Common myeloid progenitor, CD34-positive (primary cell): ENCODE data around the gene ADARB2.
"Not testable (repeated sequence)": the region's sequence is repeated elsewhere in the genome, so short reads cannot be mapped to it uniquely, and the experiment has no call there.

Experiments used
- CTCF ChIA-PET: fragments of 350-600 bp; sonication (Branson Sonifier 250); formaldehyde crosslinking; loops from one replicate; lab custom pipeline; 2021; ENCODE audit warnings: antibody characterized with exemption; lab: Charles Lee
- POLR2A ChIA-PET: fragments of 350-600 bp; sonication (Branson Sonifier 250); formaldehyde crosslinking; loops from one replicate; lab custom pipeline; 2021; ENCODE audit warnings: antibody characterized with exemption; lab: Charles Lee
- DNase-seq, 3 donors: peaks; one replicate each; pipeline versions ENCODE4 v3.0.0 to v3.0.0-alpha.2; 2013
- H3K27ac ChIP-seq, 2 experiments: 1 replicate in 1 of 2; 2 replicates in 1 of 2; pipeline ENCODE4 v1.7.0; 2013; ENCODE audit warnings: inconsistent platforms in 2 of 2, low read length in 2 of 2, mild to moderate bottlenecking in 2 of 2, low read depth in 1 of 2, moderate library complexity in 1 of 2; ENCODE audit not compliant: severe bottlenecking in 2 of 2, insufficient read depth in 1 of 2, poor library complexity in 1 of 2
- H3K27me3 ChIP-seq, 5 experiments: replicated peaks in 2 of 5; 1 replicate in 3 of 5; 2 replicates in 2 of 5; pipeline versions ENCODE4 v1.6.1 to v1.7.0; 2013; ENCODE audit warnings: low read length in 4 of 5, mild to moderate bottlenecking in 2 of 5, moderate library complexity in 2 of 5, inconsistent platforms in 1 of 5; ENCODE audit not compliant: insufficient read depth in 5 of 5, control insufficient read depth in 4 of 5
- H3K36me3 ChIP-seq, 4 experiments: 1 replicate in 2 of 4; 2 replicates in 2 of 4; pipeline versions ENCODE4 v1.6.1 to v1.7.0; 2013; ENCODE audit warnings: low read length in 3 of 4, control low read depth in 1 of 4, mild to moderate bottlenecking in 1 of 4; ENCODE audit not compliant: control insufficient read depth in 4 of 4, insufficient read depth in 4 of 4
- H3K4me1 ChIP-seq, 4 experiments: 1 replicate in 3 of 4; 2 replicates in 1 of 4; pipeline versions ENCODE4 v1.6.1 to v1.7.1; 2013; ENCODE audit warnings: low read length in 3 of 4, mild to moderate bottlenecking in 3 of 4, control low read depth in 1 of 4, inconsistent platforms in 1 of 4, moderate library complexity in 1 of 4; ENCODE audit not compliant: control insufficient read depth in 4 of 4, insufficient read depth in 4 of 4; ENCODE audit errors: control extremely low read depth in 1 of 4
- H3K4me3 ChIP-seq, 7 experiments: 1 replicate in 4 of 7; 2 replicates in 3 of 7; pipeline versions ENCODE4 v1.5.1 to v1.7.0; 2013; ENCODE audit warnings: mild to moderate bottlenecking in 7 of 7, low read length in 6 of 7, moderate library complexity in 6 of 7, inconsistent platforms in 2 of 7, low read depth in 2 of 7, control low read depth in 1 of 7; ENCODE audit not compliant: insufficient read depth in 4 of 7, control insufficient read depth in 1 of 7; ENCODE audit errors: extremely low read depth in 1 of 7
- H3K9me3 ChIP-seq, 5 experiments: 1 replicate in 4 of 5; 2 replicates in 1 of 5; pipeline versions ENCODE4 v1.6.1 to v1.7.1; 2013; ENCODE audit warnings: low read length in 4 of 5, mild to moderate bottlenecking in 2 of 5, inconsistent platforms in 1 of 5, low read depth in 1 of 5, moderate library complexity in 1 of 5; ENCODE audit not compliant: control insufficient read depth in 4 of 5, insufficient read depth in 2 of 5; ENCODE audit errors: control extremely low read depth in 1 of 5
- WGBS: methylation state at CpG from one replicate; pipeline ENCODE4 v1.1.5; 2013; ENCODE audit not compliant: insufficient coverage; 5-methylcytosine and 5-hydroxymethylcytosine counted together

Gene ADARB2

DNA sequence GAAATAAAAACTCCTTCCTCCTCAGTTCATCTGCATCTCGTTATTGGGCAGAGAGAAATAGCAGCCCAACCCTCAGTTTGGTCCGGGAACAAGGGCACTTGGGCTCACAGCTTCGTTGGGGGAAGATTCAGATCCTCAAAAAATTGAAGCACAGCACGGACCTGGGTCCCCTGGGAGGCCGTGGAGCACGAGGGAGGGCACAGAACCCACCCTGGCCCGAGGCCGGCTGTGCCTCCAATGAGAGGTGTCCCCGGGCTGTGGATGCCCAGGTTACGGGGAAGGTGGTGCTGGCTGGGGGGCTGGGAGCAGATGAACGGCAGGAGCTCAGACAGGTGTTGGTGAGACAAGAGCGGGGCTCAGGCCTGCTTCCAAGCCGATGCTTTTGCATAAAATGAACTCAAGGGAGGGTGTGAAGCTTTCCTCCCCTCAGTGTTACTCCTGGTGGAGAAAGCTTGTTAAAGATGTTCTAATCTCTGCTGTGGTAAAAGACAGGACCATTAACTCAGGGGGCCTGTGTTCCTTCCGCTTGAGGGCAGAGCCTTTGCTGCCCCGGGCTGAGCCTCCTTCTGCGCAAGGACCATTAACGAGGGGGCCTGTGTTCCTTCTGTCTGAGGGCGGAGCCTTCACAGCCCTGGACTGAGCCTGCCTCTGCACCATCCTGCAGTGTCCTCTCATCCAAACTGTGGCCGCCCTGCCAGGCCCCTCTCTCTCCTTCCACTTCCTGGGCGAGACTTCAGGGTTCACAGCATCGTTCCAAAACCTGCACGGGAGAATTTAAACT, 302.2 kb downstream of the ADARB2 start:
- ChIA-PET CTCF (interaction anchor here (1.0 to 1.2 kb wide), 3 partner anchors 10 to 221 kb away, joined by 3 to 4 read pairs (median 4); no protein-coding TSS in a partner anchor), POLR2A (no interaction called here)
- WGBS: 65% methylated on average over 21 of the region's 22 CpGs
- Histone ChIP-seq H3K9me3 (peaks cover 0 to 8% (median 0%) of the 10 kb centered on the region in 5 experiments), H3K27ac (no peak overlapping the region), H3K4me3 (no peak overlapping the region), H3K27me3 (peaks cover 0 to 6% (median 0%) of the 10 kb centered on the region in 5 experiments), H3K36me3 (no peaks in the 10 kb centered on the region), H3K4me1 (no peaks in the 10 kb centered on the region)
- no peak for DNase-seq

DNA sequence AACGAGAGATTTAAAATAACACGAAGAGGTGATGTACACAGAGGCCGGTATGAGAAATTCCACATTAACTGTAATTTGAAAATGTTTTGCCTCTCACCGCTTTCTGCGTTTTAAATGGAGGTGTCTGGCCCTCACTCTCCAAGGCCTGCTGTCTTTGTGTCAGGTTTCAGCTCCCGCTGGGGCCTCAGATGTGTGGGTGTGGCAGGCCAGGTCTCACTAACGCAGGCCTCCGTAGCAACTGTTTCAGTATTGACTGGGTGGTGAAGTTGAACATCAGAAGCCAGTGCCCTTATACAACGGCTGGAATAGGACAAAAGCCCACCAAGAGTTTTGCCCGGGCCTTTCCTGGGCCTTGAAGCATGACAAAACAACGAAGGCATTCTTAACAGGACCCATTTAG, 303.1 kb downstream of the ADARB2 start:
- Histone ChIP-seq H3K4me1 (no peaks in the 10 kb centered on the region), H3K27ac (no peak overlapping the region), H3K27me3 (peaks cover 0 to 6% (median 0%) of the 10 kb centered on the region in 5 experiments), H3K36me3 (no peaks in the 10 kb centered on the region), H3K4me3 (no peak overlapping the region), H3K9me3 (peaks cover 0 to 10% (median 0%) of the 10 kb centered on the region in 5 experiments)
- POLR2A ChIA-PET: no interaction called here
- WGBS: 89% methylated on average over 6 of the region's 11 CpGs
- DNase-seq: no peak
- CTCF ChIA-PET: interaction anchor here (1.0 to 1.2 kb wide), 2 partner anchors 9 to 15 kb away, joined by 3 to 4 read pairs; no protein-coding TSS in a partner anchor

DNA sequence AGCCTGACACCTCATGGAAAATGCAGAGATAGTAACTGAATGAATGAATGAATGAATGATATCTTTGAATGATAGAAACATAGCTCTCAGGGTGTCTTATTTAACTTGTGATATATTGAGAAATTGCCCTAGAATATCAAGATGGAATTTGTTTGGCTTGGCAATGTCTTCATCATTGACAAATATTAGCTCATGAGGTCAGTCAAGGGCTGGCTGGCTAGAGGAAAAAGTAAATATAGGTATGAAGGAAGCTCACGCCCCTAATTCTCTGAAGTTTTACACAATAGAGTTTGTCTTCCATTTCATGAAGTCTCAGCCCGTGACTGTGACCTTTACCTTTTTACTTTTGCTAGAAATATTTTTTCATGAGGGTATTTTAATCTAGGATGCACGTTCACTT, 305.2 kb downstream of the ADARB2 start:
- Histone ChIP-seq H3K4me1 (peaks cover 0 to 4% (median 1%) of the 10 kb centered on the region in 4 experiments), H3K27ac (no peak overlapping the region), H3K9me3 (peaks cover 0 to 10% (median 0%) of the 10 kb centered on the region in 5 experiments), H3K4me3 (no peak overlapping the region), H3K36me3 (no peaks in the 10 kb centered on the region), H3K27me3 (peaks cover 0 to 6% (median 0%) of the 10 kb centered on the region in 5 experiments)
- no peak for DNase-seq
- ChIA-PET POLR2A (no interaction called here), CTCF (interaction anchor here (1.3 to 2.1 kb wide), 2 partner anchors 12 to 28 kb away, joined by 4 to 9 read pairs; no protein-coding TSS in a partner anchor)
- no CpG with 5 or more reads among the region's 3 CpGs for WGBS

DNA sequence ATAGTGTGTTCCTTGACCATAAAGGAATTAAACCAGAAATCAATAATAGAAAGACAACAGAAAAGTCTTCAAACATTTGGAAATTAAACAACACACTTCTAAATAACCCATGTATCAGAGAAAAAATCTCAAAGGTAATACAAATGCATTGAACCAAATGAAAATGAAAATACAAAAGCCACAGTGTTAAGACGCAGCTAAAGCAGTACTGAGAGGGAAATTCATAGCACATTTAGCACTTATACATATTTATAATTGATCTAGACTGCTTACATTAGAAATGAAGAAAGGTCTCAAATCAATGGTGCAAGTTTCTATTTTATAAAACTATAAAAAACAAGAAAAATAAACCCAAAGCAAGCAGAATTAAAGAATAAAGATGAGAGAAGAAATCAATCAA, 306.1 kb downstream of the ADARB2 start:
- Histone ChIP-seq H3K9me3 (peaks cover 0 to 10% (median 0%) of the 10 kb centered on the region in 5 experiments), H3K4me1 (peaks cover 6 to 11% (median 8%) of the 10 kb centered on the region in 4 experiments), H3K27ac (no peak overlapping the region), H3K27me3 (peaks cover 0 to 6% (median 0%) of the 10 kb centered on the region in 5 experiments), H3K4me3 (no peak overlapping the region), H3K36me3 (no peaks in the 10 kb centered on the region)
- ChIA-PET CTCF (interaction anchor here (1.0 kb wide), 1 partner anchor 9 kb away, joined by 3 read pairs; no protein-coding TSS in a partner anchor), POLR2A (no interaction called here)
- WGBS: no CpG with 5 or more reads among the region's 1 CpG
- DNase-seq: no peak

DNA sequence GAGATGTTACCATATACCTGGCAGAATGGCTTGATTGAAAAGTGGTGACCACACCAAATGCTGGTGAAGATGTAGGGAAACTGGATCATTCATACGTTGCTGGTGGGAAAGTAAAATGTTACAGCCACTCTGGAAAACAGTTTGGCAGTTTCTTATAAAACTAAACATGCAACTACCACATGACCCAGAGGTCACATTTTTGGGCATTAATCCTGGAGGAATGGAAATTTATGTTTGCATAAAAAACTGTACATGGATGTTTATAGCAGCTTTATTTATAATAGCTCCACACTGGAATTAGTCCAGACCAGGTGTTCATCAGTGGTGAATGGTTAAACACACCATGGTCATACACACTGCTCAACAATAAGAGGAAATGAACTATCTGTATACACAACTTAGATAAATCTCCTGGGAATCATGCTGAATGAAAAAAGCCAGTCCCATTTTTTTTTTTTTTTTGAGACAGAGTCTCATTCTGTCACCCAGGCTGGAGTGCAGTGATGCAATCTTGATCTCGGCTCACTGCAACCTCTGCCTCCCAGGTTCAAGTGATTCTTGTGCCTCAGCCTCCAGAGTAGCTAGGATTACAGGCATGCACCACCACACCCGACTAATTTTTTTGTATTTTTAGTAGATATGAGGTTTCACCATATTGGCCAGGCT, 309.7 kb downstream of the ADARB2 start:
- DNase-seq, H3K27ac ChIP-seq, H3K36me3 ChIP-seq, H3K27me3 ChIP-seq, H3K4me3 ChIP-seq, H3K9me3 ChIP-seq, POLR2A ChIA-PET: not testable (repeated sequence)
- H3K4me1 ChIP-seq: peaks cover 14 to 32% (median 25%) of the 10 kb centered on the region in 4 experiments
- WGBS: 71% methylated on average over 1 of the region's 3 CpGs
- CTCF ChIA-PET: interaction anchor here (1.6 kb wide), 1 partner anchor 9 kb away, joined by 4 read pairs; no protein-coding TSS in a partner anchor

DNA sequence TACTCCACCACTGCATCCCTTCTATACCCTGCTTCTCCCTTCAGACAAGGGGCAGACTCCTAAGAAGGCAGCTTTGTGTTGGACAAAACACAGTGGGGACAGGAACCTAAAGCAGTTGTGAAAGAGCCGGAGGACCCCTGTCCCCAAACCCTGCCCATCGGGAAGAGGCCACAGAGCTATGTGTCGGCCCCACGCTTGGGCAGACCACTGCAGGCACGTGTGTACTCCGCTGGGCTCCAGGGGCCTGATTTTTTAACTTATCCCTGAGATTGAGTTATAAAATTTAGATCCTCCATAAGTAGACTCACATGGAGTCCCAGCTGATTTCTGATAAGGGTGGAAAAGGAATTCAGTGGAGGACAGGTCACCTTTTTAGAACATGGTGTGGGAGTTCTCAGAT, 310.5 kb downstream of the ADARB2 start:
- ChIA-PET CTCF (no interaction called here), POLR2A (no interaction called here)
- Histone ChIP-seq H3K4me3 (no peak overlapping the region), H3K4me1 (peaks cover 14 to 32% (median 25%) of the 10 kb centered on the region in 4 experiments), H3K9me3 (peaks cover 0 to 10% (median 0%) of the 10 kb centered on the region in 5 experiments), H3K36me3 (no peaks in the 10 kb centered on the region), H3K27me3 (no peaks in the 10 kb centered on the region), H3K27ac (no peak overlapping the region)
- no peak for DNase-seq
- WGBS: 100% methylated on average over 4 of the region's 6 CpGs
